Spinal cord (tissue), 10 donors: ENCODE results near the gene ZNF354B. TPM values are rescaled to one million over a fixed set of nuclear protein-coding genes. Genes with fewer than 3 reads are reported as not detected.
"Not testable (repeated sequence)": the region's sequence is repeated elsewhere in the genome, so short reads cannot be mapped to it uniquely, and the experiment has no call there.

ENCODE experiments used
- DNase-seq, 6 donors: peaks; one replicate each; pipeline versions ENCODE4 v3.0.0 to v3.0.0-alpha.2; 2013 to 2015; ENCODE audit warnings: low spot score in 6 of 6, low read depth in 4 of 6
- H3K27ac ChIP-seq: one replicate; pipeline ENCODE4 v1.5.1; 2013; ENCODE audit warnings: low read depth, low read length, control low read depth
- H3K27me3 ChIP-seq: one replicate; pipeline ENCODE4 v1.6.1; 2013; ENCODE audit warnings: low read length; ENCODE audit not compliant: control insufficient read depth, insufficient read depth
- H3K36me3 ChIP-seq: one replicate; pipeline ENCODE4 v1.6.1; 2013; ENCODE audit warnings: low read length; ENCODE audit not compliant: control insufficient read depth, insufficient read depth
- H3K4me1 ChIP-seq: one replicate; pipeline ENCODE4 v1.6.1; 2013; ENCODE audit warnings: low read length; ENCODE audit not compliant: control insufficient read depth, insufficient read depth
- H3K4me3 ChIP-seq: one replicate; pipeline ENCODE4 v1.5.1; 2013; ENCODE audit warnings: low read depth, low read length, control low read depth
- H3K9me3 ChIP-seq: one replicate; pipeline ENCODE4 v1.6.1; 2013; ENCODE audit warnings: low read length; ENCODE audit not compliant: control insufficient read depth, insufficient read depth
- whole genome bisulfite sequencing: methylation state at CpG from one replicate; pipeline ENCODE4 v1.1.5; 2013; ENCODE audit warnings: missing lambda C conversion rate; ENCODE audit not compliant: insufficient coverage; 5-methylcytosine and 5-hydroxymethylcytosine counted together
- polyA plus RNA-seq, 2 donors: library from polyadenylated mRNA; unstranded; fragments of 120-200 nt; gene quantifications; one replicate each; pipeline ENCODE4 v1.2.1, GENCODE V29; 2013; ENCODE audit not compliant: insufficient read length in 2 of 2
- total RNA-seq, 2 donors: library from RNA; depleted of rRNA in 1 of 2; stranded (reverse); fragments of 120-200 nt in 1 of 2; fragments of >200 nt in 1 of 2; gene quantifications; one replicate each; pipeline versions ENCODE4 v1.2.3 to v1.2.4, GENCODE V29; 2013 to 2014
- donor health status: healthy.

The ZNF354B gene
- total and polyA plus RNA-seq, 4 donors: 17.5 to 21.6 (median 19.6) TPM

DNA sequence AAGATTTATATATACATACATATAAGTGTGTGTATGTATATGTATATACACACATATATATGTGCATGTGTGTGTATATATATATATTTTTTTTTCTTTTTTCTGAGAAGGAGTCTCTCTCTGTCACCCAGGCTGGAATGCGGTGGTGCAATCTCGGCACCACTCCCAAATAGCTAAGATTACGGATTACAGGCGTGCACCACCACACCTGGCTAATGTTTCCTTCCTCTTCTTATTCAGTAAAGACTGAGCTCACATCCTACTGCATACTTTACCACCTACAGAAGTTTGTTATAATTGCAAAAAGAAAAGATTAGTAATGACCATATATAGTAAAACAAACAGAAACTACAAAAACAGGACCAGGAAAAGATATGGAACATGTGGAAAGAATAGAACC is 23.1 kb upstream of the ZNF354B start:
- no CpG with 5 or more reads among the region's 4 CpGs for WGBS
- H3K4me3 ChIP-seq: no peak overlapping the region
- no peaks in the 10 kb centered on the region for H3K9me3 ChIP-seq
- DNase-seq: no peak
- no peaks in the 10 kb centered on the region for H3K27me3 ChIP-seq
- no peak overlapping the region for H3K27ac ChIP-seq
- H3K4me1 ChIP-seq: no peaks in the 10 kb centered on the region
- no peaks in the 10 kb centered on the region for H3K36me3 ChIP-seq

DNA sequence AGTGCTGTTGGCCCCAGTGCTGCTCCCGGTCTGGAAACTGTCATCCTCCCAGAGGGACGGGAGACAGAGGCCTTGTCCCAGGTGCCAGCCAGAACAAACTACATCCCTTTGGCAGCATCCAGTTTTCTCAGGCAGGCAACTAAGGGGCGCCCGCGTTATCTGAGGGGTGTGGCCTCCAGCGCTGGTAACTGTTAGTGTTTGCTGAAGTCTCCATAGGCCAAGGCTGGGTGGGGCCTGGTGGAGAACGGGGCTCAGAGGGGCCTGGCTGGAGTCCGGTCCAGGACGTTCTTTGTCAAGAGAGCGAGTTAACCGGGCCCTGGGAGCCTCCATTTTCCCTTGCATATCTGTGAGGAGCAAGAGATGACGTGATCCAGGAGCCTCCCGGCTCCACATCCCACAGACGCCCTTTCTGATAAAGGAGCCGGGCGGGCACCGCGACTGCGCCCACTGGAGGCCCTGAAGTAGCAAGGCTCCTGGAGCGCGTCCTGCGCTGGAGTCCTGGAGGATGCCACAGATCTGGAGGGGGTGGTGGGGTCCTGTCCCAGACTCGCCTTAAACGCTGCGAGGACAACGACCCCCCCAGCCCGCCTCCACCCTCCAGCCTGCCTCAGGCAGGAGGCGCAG is 20.9 kb upstream of the ZNF354B start:
- not testable (repeated sequence) for H3K36me3 ChIP-seq, H3K27ac ChIP-seq, DNase-seq, H3K4me1 ChIP-seq, H3K27me3 ChIP-seq, H3K9me3 ChIP-seq, H3K4me3 ChIP-seq
- WGBS: 82% methylated on average over 22 of the region's 28 CpGs

DNA sequence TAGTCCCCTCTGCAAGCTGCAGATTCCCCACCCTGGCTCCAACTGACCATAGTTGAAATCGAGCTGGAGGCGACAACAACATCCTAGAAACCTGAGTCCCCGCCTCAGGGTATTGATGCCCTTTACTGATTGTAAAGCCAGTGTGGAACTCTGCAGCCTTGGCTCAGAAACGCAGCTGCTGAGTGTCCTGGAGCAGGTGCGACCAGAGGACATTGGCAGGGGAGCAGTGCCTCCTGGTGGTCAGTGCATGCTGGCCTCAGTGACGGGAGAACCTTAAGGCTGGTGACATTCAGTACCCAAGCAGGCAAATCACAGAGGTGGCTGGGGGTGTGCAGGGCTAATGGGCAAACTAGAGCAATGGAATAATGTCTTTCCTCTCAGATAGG is 20.4 kb upstream of the ZNF354B start:
- Histone ChIP-seq H3K9me3 (no peaks in the 10 kb centered on the region), H3K36me3 (no peaks in the 10 kb centered on the region), H3K27ac (no peak overlapping the region), H3K27me3 (no peaks in the 10 kb centered on the region), H3K4me3 (no peak overlapping the region), H3K4me1 (no peaks in the 10 kb centered on the region)
- 21% methylated on average over 6 of the region's 6 CpGs for WGBS
- DNase-seq: peak in 3 of 6 donors; percentile 15 to 84 (median 39)

DNA sequence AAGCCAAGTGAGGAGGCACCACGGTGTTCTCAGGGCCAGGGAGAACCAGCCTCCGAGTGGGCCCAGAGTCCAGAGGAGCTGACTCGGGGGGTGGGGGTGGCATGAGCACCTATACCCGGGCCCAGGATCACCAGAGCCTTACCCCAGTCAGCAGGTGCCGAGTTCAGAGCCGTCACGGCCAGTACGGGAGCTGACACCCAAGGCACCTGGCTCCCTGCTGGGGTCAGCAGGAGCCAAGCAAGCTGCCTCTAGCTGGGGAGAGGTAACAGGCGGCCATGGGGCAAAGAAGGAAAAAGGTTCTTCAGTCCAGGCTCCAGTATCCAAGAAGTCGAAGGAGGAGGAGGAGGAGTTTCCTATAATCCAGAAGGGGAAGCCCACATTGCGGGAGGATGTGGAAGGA is 19.4 kb upstream of the ZNF354B start:
- not testable (repeated sequence) for H3K4me1 ChIP-seq, DNase-seq, H3K27me3 ChIP-seq, H3K9me3 ChIP-seq, H3K4me3 ChIP-seq, H3K36me3 ChIP-seq, H3K27ac ChIP-seq
- WGBS: 86% methylated on average over 6 of the region's 11 CpGs

DNA sequence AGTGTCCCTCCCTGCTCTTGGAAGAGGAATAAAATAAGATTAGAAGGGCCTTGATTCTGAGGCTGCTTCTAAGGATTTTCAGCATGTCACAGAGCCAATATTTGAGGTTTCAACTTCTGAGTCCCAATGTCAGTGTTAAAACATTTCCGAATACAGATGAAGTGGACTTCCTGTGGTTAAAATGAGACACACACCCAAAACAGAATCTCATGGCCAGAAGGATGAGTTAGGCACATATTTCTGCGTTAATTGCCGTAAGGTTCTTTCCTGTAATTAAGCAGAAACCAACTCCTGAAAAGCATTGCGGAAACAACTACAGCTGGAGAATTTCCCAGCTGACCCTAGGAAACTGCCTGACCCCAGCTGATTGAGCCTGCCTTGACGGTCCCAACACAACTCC is 10.4 kb upstream of the ZNF354B start:
- no peak overlapping the region for H3K27ac ChIP-seq
- WGBS: 95% methylated on average over 5 of the region's 5 CpGs
- H3K9me3 ChIP-seq: no peaks in the 10 kb centered on the region
- DNase-seq: no peak
- H3K36me3 ChIP-seq: no peaks in the 10 kb centered on the region
- no peaks in the 10 kb centered on the region for H3K4me1 ChIP-seq
- H3K4me3 ChIP-seq: no peak overlapping the region
- H3K27me3 ChIP-seq: no peaks in the 10 kb centered on the region

DNA sequence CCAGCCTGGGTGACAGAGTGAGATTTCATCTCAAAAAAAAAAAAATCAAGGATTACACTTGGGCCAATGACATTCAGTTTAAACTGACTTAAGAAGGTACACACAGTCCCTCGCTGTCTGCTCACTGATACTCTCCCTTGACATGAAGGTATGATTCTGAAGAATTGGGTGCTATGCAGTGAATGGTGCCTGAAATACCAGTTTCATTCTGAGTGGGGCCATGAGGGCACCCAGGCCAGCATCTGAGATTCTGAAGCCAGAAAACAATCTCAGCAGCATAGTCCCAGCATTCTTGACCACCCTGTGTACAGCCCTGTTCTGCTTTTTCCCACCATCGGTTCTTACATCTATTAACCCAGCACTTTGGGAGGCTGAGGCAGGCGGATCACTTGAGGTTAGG is 7.8 kb upstream of the ZNF354B start:
- Histone ChIP-seq H3K4me1 (no peaks in the 10 kb centered on the region), H3K27ac (no peak overlapping the region), H3K4me3 (no peak overlapping the region), H3K36me3 (no peaks in the 10 kb centered on the region), H3K9me3 (no peaks in the 10 kb centered on the region), H3K27me3 (no peaks in the 10 kb centered on the region)
- WGBS: 87% methylated on average over 2 of the region's 3 CpGs
- no peak for DNase-seq

DNA sequence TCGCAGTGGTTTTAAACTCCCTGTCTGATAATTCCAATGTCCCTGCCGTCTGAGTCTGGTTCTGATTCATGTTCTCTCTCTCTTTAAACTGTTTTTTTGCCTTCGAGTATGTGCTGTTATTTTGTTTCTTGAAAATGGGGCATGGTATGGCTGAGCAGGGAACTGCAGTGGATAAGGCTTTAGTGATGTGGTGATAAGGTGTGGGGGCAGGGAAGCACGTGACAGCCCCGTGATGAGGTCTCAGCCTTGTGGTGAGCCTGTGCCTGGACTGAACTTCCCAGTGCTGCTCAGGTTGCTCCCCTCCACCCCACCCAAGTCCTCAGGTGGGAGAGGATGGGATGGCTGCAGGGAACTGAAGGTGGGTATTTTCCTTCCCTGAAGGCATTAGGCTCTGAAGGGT is 5.5 kb upstream of the ZNF354B start:
- H3K9me3 ChIP-seq: no peaks in the 10 kb centered on the region
- no peaks in the 10 kb centered on the region for H3K27me3 ChIP-seq
- DNase-seq: no peak
- H3K36me3 ChIP-seq: no peaks in the 10 kb centered on the region
- no peaks in the 10 kb centered on the region for H3K4me1 ChIP-seq
- no peak overlapping the region for H3K27ac ChIP-seq
- no peak overlapping the region for H3K4me3 ChIP-seq
- WGBS: 90% methylated on average over 2 of the region's 5 CpGs

DNA sequence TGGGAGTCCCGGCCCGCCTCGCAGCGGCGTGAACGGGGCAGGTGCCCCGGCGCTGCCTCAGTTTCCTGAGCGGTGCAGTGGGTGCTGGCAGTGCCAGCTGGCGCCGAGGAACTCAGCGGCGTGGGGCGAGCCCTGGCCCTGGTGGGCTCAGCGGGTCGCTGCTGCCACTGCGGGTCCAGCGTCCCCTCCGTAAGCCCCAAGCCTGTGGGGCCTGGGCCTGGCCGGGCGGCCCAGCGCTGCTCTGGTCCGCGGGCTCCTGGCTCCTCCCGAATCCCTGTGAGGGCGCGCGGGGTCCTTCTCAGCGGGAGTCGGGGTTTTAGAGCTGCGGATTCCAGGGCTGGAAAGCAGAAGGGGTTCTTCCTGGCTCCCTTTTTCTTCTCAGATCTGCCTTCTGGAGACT is 862 bp downstream of the ZNF354B start:
- no CpG with 5 or more reads among the region's 31 CpGs for WGBS
- Histone ChIP-seq H3K36me3 (peaks cover 10% of the 10 kb centered on the region), H3K4me3 (peak overlapping the region; percentile 46)
- not testable (repeated sequence) for DNase-seq, H3K9me3 ChIP-seq, H3K27me3 ChIP-seq, H3K4me1 ChIP-seq, H3K27ac ChIP-seq

DNA sequence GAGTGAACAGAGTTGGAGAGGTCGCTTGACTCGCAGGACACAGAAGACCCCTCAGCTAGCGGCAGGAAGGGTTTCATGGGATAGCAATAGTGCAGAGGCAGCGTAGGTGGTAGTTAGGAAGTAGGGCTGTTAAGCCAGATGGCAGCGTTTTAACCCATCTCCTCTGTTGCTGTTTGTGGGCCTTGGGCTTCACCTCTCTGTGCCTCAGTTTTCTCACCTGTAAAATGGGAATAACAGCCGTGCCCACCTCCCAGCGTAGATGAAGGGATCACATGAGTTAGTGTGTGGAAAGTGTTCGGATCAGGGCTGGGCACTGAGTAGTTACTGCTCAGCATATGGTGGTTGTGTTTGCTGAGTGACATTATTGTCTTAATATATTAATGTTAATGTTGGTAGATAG is 1.9 kb downstream of the ZNF354B start:
- Histone ChIP-seq H3K4me3 (no peak overlapping the region), H3K9me3 (no peaks in the 10 kb centered on the region), H3K36me3 (peaks cover 12% of the 10 kb centered on the region), H3K27ac (no peak overlapping the region), H3K27me3 (no peaks in the 10 kb centered on the region), H3K4me1 (peaks cover 5% of the 10 kb centered on the region)
- no peak for DNase-seq
- WGBS: 96% methylated on average over 7 of the region's 8 CpGs

DNA sequence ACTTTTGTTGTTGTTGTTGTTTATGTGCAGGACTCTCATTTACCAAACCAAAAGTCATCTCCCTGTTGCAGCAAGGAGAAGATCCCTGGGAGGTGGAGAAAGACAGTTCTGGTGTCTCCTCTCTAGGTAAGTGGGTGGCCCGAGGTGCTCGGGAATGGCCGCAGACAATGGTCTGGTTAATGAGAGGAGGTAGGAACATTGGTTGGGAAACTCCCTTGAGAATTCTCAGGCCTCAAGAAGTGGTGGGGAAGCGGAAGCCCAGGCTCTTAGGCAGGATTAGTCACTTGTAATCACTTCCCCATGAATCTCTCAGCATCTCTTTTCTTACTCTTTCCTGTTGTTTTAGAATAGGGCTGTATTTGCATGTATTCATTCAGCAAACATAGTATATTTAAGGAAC is 7.2 kb downstream of the ZNF354B start:
- H3K9me3 ChIP-seq: no peaks in the 10 kb centered on the region
- WGBS: 100% methylated on average over 3 of the region's 4 CpGs
- no peaks in the 10 kb centered on the region for H3K4me1 ChIP-seq
- H3K4me3 ChIP-seq: no peak overlapping the region
- H3K27ac ChIP-seq: no peak overlapping the region
- H3K27me3 ChIP-seq: no peaks in the 10 kb centered on the region
- DNase-seq: no peak
- peaks cover 48% of the 10 kb centered on the region for H3K36me3 ChIP-seq
